ENCODE data around the gene SNCB.
"Not testable (repeated sequence)": the region's sequence is repeated elsewhere in the genome, so short reads cannot be mapped to it uniquely, and the experiment has no call there.

Gene SNCB

DNA sequence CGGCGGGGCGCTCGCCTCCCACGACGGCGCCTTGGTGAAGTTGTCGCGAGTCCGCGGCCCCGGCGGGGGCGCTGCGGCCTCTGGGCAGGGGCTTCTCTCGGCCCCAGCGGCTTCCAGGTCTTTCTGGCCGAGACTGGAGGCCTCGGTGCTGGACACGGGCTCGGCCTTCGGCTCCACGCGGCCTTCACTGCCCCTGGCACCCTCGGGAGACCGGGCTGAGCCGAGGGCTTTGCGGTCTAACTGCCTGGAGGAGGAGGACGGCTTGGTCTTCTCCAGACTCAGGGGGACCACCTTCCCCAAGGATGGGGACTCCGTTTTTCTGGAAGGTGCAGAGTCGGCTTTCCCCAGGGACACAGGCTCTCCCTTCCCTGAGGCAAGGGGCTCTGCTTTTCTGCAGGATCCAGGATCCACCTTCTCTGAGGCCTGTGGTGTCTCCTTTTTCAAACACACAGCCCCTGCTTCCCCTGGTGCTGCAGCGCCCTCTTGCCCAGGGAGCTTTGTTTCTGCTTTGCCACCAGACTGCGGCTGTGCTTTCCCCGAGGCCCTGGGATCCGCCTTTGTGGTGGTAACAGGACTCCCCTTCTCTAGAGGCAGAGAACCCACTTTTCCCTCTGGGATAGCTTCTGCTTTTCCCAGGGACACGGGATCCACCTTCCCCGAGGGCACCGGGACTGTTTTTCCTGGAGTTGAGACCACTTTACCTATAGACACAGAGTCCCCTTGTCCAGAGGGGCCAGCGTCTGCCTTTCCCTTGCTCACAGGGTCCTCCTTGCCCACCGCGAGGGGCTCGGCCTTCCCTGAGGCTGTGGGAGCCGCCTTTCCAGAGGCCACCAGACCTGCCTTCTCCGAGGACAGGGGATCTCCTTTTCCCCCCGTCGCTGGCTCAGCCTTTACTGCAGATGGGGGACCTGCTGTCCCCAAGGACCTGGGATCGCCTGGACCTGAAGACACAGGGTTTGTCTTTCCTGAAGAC lies 32.6 kb downstream of the SNCB start:
- DNase-seq (ENCODE audit: low read depth) = no peak

- DNase-seq (ENCODE audit: low read depth) = peak; percentile 16
Observed at GRCh38 chr5:176596689-176597416, 33.5 kb downstream of the SNCB start.

- no peak for DNase-seq (ENCODE audit: low read depth)
Observed at GRCh38 chr5:176596069-176596644, 34.2 kb downstream of the SNCB start.

DNA sequence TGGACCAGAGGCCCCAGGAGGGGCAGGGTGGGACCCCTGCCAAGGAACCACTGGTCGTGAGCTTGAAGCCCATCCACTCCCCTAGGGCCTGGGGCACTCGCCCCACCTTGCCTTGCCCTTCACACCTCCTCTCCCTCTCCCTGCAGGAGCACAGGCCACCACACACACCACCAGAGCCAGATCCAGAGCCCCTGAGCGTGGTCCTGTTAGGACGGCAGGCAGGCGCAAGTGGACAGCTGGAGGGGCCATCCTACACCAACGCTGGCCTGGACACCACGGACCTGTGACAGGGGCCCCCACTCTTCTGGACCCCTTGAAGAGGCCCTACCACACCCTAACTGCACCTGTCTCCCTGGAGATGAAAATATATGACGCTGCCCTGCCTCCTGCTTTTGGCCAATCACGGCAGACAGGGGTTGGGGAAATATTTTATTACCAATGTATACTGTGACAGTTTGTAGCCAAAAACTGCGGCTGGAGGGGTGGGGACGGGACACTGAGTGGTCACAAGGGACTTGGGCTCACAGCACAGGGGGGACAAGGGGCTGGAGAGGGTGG lies 34.9 kb downstream of the SNCB start:
- no peak for DNase-seq (ENCODE audit: low read depth)

GRCh38 chr5:176594554-176594953 lies 35.8 kb downstream of the SNCB start:
- no peak for DNase-seq (ENCODE audit: low read depth)

DNA sequence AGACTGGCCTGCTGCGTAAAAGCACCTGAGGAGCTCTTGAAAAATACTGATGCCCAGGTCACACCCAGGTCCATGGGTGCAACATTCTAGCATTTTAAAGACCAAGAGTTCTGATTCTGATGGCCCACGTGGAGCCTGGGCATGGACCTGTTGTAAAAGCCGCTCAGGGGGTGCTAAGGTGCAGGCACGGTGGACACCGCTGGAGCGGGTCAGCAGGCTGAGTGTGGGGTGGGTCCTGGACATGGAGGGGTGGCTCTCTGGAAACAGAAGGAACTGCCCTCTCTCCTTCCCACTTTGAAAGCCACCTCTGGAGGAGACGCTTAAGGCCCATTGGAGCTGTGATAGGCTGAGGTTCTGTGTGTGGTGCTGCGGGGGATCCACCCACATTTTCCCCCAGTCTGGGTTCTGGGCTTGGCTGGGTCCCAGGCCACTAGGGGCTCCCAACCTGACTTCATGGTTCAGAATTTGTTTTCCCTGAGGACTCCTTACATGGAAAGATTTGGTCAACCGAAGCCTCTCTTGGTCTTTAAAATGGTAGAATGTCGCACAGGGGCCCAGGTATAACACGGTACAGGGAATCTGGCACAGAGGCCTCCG lies 37.0 kb downstream of the SNCB start:
- no peak for DNase-seq (ENCODE audit: low read depth)

DNA sequence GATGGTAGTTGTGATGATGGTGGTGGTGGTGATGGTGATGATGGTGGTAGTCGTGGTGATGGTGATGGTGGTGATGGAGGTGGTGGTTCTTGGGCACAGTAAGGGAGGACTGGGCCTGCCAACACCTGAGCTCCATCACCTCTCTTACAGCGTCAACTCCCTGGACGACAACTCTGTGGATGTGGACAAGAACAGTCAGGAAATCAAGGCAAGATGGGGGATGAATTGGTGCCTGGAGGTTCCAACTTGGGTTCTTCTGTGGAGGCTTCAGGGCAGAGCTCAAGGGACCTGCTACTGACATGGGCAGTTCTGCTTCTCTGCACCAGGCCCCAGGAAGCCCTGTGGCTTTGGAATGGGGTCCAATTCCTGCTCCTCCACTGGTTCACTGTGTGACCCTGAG lies 37.8 kb downstream of the SNCB start:
- DNase-seq (ENCODE audit: low read depth) = no peak

DNA sequence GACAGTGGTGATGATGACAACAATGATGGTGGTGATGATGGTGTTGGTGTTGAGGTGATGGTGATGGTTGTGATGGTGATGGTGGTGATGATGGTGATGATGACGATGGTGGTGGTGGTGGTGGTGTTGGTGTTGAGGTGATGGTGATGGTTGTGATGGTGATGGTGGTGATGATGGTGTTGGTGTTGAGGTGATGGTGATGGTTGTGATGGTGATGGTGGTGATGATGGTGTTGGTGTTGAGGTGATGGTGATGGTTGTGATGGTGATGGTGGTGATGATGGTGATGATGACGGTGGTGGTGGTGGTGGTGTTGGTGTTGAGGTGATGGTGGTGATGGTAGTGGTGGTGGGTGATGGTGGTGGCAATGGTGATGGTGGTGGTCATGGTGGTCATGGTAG lies 38.7 kb downstream of the SNCB start:
- not testable (repeated sequence) for DNase-seq (ENCODE audit: low read depth)

DNA sequence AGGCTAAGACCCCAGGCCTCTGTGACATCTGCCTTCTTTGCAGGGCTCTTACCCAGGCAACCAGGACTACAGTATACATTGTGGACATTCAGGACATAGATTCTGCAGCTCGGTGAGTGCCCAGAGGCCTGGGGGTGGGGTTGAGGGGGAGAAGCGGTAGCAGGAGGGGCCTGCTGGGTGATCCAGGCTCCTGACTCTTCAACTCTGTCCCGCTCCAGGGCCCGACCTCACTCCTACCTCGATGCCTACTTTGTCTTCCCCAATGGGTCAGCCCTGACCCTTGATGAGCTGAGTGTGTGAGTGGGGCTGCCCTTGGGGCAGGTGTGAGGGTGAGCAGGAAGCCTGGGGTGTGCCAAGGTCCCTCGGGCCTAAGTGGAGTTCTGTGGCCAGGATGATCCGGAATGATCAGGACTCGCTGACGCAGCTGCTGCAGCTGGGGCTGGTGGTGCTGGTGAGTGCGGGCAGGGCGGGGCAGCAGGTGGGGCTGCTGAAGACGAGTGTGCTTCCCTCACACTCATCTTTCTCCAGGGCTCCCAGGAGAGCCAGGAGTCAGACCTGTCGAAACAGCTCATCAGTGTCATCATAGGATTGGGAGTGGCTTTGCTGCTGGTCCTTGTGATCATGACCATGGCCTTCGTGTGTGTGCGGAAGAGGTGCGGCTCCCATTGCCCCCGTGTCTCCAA lies 40.2 kb downstream of the SNCB start:
- no peak for DNase-seq (ENCODE audit: low read depth)

DNA sequence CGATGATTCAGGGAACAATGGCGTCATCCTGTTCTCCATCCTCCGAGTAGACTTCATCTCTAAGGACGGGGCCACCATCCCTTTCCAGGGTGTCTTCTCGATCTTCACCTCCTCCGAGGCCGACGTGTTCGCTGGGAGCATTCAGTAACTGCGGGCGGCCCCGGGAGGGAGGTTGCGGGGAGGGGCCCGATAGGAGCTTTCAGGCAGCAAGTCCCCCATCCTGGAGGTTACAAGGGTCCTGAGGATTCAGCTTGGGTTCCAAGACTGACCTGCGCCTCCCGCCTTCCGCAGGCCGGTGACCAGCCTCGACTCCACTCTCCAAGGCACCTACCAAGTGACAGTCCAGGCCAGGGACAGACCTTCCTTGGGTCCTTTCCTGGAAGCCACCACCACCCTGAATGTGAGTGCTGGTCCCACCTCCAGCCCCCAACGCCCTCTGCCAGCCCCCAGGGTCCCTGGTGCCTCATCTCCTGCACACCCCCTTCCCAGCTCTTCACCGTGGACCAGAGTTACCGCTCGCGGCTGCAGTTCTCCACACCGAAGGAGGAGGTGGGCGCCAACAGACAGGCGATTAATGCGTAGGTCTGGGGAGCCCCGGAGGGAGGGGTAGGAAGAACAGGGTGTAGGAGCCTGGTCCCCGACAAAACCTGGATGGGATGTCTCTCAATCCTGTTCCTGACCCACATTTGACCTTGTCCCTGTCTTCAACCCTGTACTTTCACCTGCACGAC lies 41.1 kb downstream of the SNCB start:
- no peak for DNase-seq (ENCODE audit: low read depth)

DNA sequence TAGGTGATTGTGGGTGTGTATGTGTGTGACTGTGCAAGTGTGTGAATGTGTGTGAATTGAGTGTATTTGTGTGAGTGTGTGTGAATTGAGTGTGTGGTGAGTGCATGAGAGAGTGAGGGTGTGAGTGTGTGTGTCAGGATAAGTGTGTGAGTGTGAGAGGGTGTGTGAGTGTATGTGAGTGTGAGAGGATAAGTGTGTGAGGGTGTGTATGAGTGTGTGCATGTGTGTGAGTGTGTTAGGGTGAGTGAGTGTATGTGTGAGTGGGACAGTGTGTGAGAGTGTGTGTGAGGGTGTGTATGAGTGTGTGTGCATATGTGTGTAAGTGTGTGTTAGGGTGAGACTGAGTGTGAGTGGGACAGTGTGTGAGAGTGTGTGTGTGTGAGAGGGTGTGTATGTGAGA lies 42.0 kb downstream of the SNCB start:
- no peak for DNase-seq (ENCODE audit: low read depth)

DNA sequence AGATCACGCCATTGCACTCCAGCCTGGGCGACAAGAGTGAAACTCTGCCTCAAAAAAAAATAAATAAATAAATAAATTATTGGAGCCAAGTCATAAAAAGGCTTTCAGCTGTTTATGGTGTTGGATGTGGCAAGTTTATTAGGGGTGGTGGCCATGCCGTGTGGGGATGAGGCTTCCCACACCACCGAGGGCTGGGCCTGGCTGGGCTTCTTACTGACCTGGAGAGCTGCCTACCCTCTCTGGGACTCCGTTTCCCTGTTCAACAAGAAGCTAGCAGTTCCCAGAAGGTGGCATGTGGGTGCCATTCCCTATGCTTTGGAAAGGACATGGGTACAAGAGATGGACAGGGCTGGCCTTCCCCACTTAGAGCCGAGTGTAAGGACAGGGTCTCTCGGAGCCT lies 42.9 kb downstream of the SNCB start:
- DNase-seq (ENCODE audit: low read depth) = no peak

DNA sequence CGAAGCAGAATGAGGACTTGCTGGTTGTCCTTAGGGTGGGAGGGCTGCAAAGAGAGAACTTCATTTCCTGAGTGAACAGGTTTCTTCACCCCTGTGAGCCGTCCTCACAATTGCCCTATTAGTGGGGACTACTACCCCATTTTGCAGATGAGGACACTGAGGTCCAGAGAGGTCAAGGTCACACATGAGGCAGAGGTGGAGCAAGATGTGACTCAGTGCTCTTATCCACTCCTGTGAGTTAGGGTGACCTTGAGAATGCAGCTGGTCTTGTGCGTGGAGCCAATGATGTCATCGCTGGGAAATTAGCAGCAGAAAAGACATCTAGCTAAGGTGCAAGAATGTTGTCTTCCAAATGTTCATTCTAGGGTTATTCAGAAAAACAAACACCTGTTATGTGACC lies 47.3 kb downstream of the SNCB start:
- DNase-seq (ENCODE audit: low read depth) = no peak

DNA sequence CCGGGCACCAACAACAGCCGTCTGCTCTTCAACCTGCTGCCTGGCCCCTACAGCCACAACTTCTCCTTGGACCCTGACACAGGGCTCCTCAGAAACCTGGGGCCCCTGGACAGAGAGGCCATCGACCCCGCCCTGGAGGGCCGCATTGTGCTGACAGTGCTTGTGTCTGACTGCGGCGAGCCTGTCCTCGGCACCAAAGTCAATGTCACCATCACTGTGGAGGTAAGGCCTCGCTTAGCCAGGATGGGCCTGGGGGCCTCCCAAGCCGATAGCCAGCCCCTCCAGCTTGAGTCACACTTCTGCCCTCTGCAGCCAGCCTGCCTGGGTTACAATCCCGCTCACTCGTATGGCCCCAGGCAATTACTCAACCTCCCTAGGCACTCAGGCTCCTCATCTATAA lies 49.0 kb downstream of the SNCB start:
- no peak for DNase-seq (ENCODE audit: low read depth)

- peak; percentile 9 for DNase-seq (ENCODE audit: low read depth)
Observed at GRCh38 chr5:176579323-176579722, 51.0 kb downstream of the SNCB start.

GRCh38 chr5:176578391-176578808 lies 51.9 kb downstream of the SNCB start:
- DNase-seq (ENCODE audit: low read depth) = peak; percentile 12

DNA sequence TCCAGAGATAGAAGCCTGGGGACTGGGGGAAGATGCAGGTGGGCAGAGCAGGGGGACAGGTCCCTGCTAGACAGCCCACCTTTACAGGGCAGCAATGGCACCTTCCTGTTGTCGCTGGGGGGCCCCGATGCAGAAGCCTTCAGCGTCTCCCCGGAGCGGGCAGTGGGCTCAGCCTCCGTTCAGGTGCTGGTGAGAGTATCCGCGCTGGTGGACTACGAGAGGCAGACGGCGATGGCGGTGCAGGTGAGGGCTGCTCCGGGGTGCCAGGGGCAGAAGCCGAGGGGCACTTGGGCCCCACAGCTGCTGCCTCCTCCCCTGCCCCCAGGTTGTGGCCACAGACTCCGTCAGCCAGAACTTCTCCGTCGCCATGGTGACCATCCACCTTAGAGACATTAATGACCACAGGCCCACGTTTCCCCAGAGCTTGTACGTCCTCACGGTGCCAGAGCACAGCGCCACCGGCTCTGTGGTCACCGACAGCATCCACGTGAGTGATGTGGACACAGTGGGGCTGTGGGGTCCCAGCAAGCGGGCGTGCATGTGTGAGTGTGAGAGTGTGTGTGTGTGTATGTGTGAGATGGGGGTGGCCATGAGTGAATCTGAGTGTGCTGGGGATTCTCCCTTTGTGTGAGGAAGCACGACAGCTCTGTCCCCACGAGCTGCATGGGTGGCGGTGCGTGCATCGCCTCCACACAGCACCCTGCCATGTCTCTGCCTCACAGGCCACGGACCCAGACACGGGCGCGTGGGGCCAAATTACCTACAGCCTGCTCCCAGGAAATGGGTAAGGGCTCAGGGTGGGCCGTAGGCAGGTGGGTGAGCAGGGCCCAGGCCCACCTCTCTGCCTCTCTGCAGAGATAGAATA lies 52.8 kb downstream of the SNCB start:
- no peak for DNase-seq (ENCODE audit: low read depth)

GRCh38 chr5:176575488-176576422 lies 54.6 kb downstream of the SNCB start:
- no peak for DNase-seq (ENCODE audit: low read depth)

DNA sequence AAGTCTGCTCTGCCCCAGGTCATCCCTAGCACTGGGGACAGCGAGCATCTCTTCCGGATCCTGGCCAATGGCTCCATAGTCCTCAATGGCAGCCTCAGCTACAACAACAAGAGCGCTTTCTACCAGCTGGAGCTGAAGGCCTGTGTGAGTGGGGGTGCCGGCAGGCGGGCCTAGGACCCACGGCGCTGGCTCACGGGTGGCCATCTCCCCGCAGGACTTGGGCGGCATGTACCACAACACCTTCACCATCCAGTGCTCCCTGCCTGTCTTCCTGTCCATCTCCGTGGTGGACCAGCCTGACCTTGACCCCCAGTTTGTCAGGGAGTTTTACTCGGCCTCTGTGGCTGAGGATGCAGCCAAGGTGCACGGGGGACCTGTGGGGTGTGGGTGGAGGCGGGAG lies 55.3 kb downstream of the SNCB start:
- no peak for DNase-seq (ENCODE audit: low read depth)
